ENCODE measurements around the gene CD58.
"Not testable (repeated sequence)": the region's sequence is repeated elsewhere in the genome, so short reads cannot be mapped to it uniquely, and the experiment has no call there.

Gene CD58

GRCh38 chr1:116570358-116571214 is at the start of gene CD58:
Gene CD58 (minus strand): TSS chr1:116571026. CDS start chr1:116570972, 54 bp downstream.
- peaks cover 9% of the 10 kb centered on the region for H3K4me1 ChIP-seq
- H3K9me3 ChIP-seq, result no peaks in the 10 kb centered on the region
- H3K27me3 ChIP-seq (ENCODE audit: low read depth), result no peaks in the 10 kb centered on the region
- H3K4me3 ChIP-seq, result peak within 1 kb of the TSS; percentile 79
- peak; percentile 88 to 93 for DNase-seq (ENCODE audit: low spot score in 2 of 2)
- in situ Hi-C loops (cut with MboI; ENCODE audit: low sequenced_read_pairs), result loop anchor here (10.0 kb wide), 1 partner anchor 104 kb away; no protein-coding TSS in a partner anchor
- no peaks in the 10 kb centered on the region for H3K36me3 ChIP-seq (replicated peaks)

GRCh38 chr1:116620392-116620791 is 49.6 kb upstream of the CD58 start:
- H3K36me3 ChIP-seq (replicated peaks); DNase-seq (ENCODE audit: low spot score in 2 of 2); H3K9me3 ChIP-seq; in situ Hi-C loops (cut with MboI; ENCODE audit: low sequenced_read_pairs); H3K4me1 ChIP-seq; H3K27me3 ChIP-seq (ENCODE audit: low read depth); H3K4me3 ChIP-seq: not testable (repeated sequence)

- DNase-seq (ENCODE audit: low spot score in 2 of 2); H3K4me3 ChIP-seq; H3K9me3 ChIP-seq; H3K27me3 ChIP-seq (ENCODE audit: low read depth); H3K4me1 ChIP-seq; in situ Hi-C loops (cut with MboI; ENCODE audit: low sequenced_read_pairs); H3K36me3 ChIP-seq (replicated peaks): not testable (repeated sequence)
Observed at GRCh38 chr1:116619106-116619505, 48.3 kb upstream of the CD58 start.

- H3K36me3 ChIP-seq (replicated peaks); H3K27me3 ChIP-seq (ENCODE audit: low read depth); DNase-seq (ENCODE audit: low spot score in 2 of 2); H3K4me3 ChIP-seq; H3K4me1 ChIP-seq; H3K9me3 ChIP-seq; in situ Hi-C loops (cut with MboI; ENCODE audit: low sequenced_read_pairs): not testable (repeated sequence)
Observed at GRCh38 chr1:116617808-116618207, 47.0 kb upstream of the CD58 start.

- in situ Hi-C loops (cut with MboI; ENCODE audit: low sequenced_read_pairs); H3K9me3 ChIP-seq; DNase-seq (ENCODE audit: low spot score in 2 of 2); H3K36me3 ChIP-seq (replicated peaks); H3K4me3 ChIP-seq; H3K27me3 ChIP-seq (ENCODE audit: low read depth); H3K4me1 ChIP-seq: not testable (repeated sequence)
Observed at GRCh38 chr1:116613825-116614224, 43.0 kb upstream of the CD58 start.

GRCh38 chr1:116609801-116610371 is 39.1 kb upstream of the CD58 start:
- H3K27me3 ChIP-seq (ENCODE audit: low read depth); H3K4me3 ChIP-seq; in situ Hi-C loops (cut with MboI; ENCODE audit: low sequenced_read_pairs); H3K36me3 ChIP-seq (replicated peaks); H3K4me1 ChIP-seq; DNase-seq (ENCODE audit: low spot score in 2 of 2); H3K9me3 ChIP-seq: not testable (repeated sequence)

- DNase-seq (ENCODE audit: low spot score in 2 of 2); H3K27me3 ChIP-seq (ENCODE audit: low read depth); H3K36me3 ChIP-seq (replicated peaks); in situ Hi-C loops (cut with MboI; ENCODE audit: low sequenced_read_pairs); H3K4me3 ChIP-seq; H3K9me3 ChIP-seq; H3K4me1 ChIP-seq: not testable (repeated sequence)
Observed at GRCh38 chr1:116608841-116609240, 38.0 kb upstream of the CD58 start.

GRCh38 chr1:116608151-116608550 is 37.3 kb upstream of the CD58 start:
- H3K27me3 ChIP-seq (ENCODE audit: low read depth); H3K4me3 ChIP-seq; H3K36me3 ChIP-seq (replicated peaks); DNase-seq (ENCODE audit: low spot score in 2 of 2); H3K9me3 ChIP-seq; H3K4me1 ChIP-seq; in situ Hi-C loops (cut with MboI; ENCODE audit: low sequenced_read_pairs): not testable (repeated sequence)

- in situ Hi-C loops (cut with MboI; ENCODE audit: low sequenced_read_pairs); H3K27me3 ChIP-seq (ENCODE audit: low read depth); H3K9me3 ChIP-seq; H3K4me1 ChIP-seq; DNase-seq (ENCODE audit: low spot score in 2 of 2); H3K4me3 ChIP-seq; H3K36me3 ChIP-seq (replicated peaks): not testable (repeated sequence)
Observed at GRCh38 chr1:116607463-116607862, 36.6 kb upstream of the CD58 start.

- H3K36me3 ChIP-seq (replicated peaks); H3K27me3 ChIP-seq (ENCODE audit: low read depth); H3K9me3 ChIP-seq; in situ Hi-C loops (cut with MboI; ENCODE audit: low sequenced_read_pairs); H3K4me1 ChIP-seq; DNase-seq (ENCODE audit: low spot score in 2 of 2); H3K4me3 ChIP-seq: not testable (repeated sequence)
Observed at GRCh38 chr1:116606067-116606466, 35.2 kb upstream of the CD58 start.

- Histone ChIP-seq H3K4me1 (peaks cover 4% of the 10 kb centered on the region), H3K9me3 (no peaks in the 10 kb centered on the region), H3K4me3 (no peak overlapping the region), H3K36me3 (replicated peaks) (no peaks in the 10 kb centered on the region), H3K27me3 (ENCODE audit: low read depth) (no peaks in the 10 kb centered on the region)
- DNase-seq (ENCODE audit: low spot score in 2 of 2), result peak; percentile 14 to 15
- in situ Hi-C loops (cut with MboI; ENCODE audit: low sequenced_read_pairs), result no loop called here
Observed at GRCh38 chr1:116605315-116605714, 34.5 kb upstream of the CD58 start.

- H3K36me3 ChIP-seq (replicated peaks); H3K4me3 ChIP-seq; H3K27me3 ChIP-seq (ENCODE audit: low read depth); H3K9me3 ChIP-seq; H3K4me1 ChIP-seq; in situ Hi-C loops (cut with MboI; ENCODE audit: low sequenced_read_pairs): not testable (repeated sequence)
- DNase-seq (ENCODE audit: low spot score in 2 of 2), result peak; percentile 20 to 49
Observed at GRCh38 chr1:116604408-116604807, 33.6 kb upstream of the CD58 start.

GRCh38 chr1:116603646-116604045 is 32.8 kb upstream of the CD58 start:
- H3K9me3 ChIP-seq; H3K4me1 ChIP-seq; H3K27me3 ChIP-seq (ENCODE audit: low read depth); in situ Hi-C loops (cut with MboI; ENCODE audit: low sequenced_read_pairs); H3K4me3 ChIP-seq; H3K36me3 ChIP-seq (replicated peaks); DNase-seq (ENCODE audit: low spot score in 2 of 2): not testable (repeated sequence)

GRCh38 chr1:116599369-116599768 is 28.5 kb upstream of the CD58 start:
- not testable (repeated sequence) for H3K9me3 ChIP-seq; H3K4me3 ChIP-seq; H3K4me1 ChIP-seq; H3K27me3 ChIP-seq (ENCODE audit: low read depth); DNase-seq (ENCODE audit: low spot score in 2 of 2); H3K36me3 ChIP-seq (replicated peaks)
- in situ Hi-C loops (cut with MboI; ENCODE audit: low sequenced_read_pairs), result loop anchor here (25.0 kb wide), 1 partner anchor 463 kb away; the partner anchor contains the start of gene TTF2

Measured in HAP-1 (cell line).